Fibroblast of villous mesenchyme (primary cell): ENCODE data around the gene ITGA11. TPM values are rescaled to one million over a fixed set of nuclear protein-coding genes. Genes with fewer than 3 reads are reported as not detected.

ENCODE experiments used
- DNase-seq: peaks from one replicate; pipeline ENCODE4 v3.0.0-alpha.2; 2010; ENCODE audit warnings: low read depth
- H3K4me3 ChIP-seq: 2 replicates; pipeline ENCODE4 v1.5.1; 2011; ENCODE audit warnings: low read depth, mild to moderate bottlenecking, low read length
- CTCF ChIP-seq: IDR thresholded peaks from 2 replicates; pipeline ENCODE4 v1.5.1; 2012; ENCODE audit warnings: low read depth, mild to moderate bottlenecking, low read length; ENCODE audit not compliant: insufficient read depth
- total RNA-seq: library from RNA; depleted of rRNA; stranded (reverse); fragments of >200 nt; gene quantifications from 2 replicates; pipeline ENCODE4 v1.2.3, GENCODE V29; 2012

The ITGA11 gene
- total RNA-seq, 1 donor, result 87.7 TPM

DNA sequence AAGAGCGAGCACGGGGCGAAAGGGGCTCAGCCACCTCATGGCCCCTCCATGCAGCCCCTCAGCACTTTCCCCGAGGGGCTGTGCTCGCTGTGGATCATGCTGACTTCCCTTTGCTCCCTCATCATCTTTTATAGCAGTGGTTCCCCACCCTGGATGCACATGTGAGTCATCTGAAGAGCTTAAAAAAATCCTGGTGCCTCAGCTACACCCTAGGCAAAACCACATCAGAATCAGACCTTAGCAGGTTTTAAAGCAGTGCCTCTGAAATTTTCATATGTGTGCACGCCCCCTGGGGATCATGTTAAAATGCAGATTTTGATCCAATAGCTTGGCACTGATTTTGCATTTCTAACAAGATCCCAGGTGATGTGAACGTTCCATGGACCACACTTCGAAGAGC, 103.5 kb downstream of the ITGA11 start:
- no peak for TF ChIP-seq CTCF
- no peak overlapping the region for H3K4me3 ChIP-seq
- no peak for DNase-seq

DNA sequence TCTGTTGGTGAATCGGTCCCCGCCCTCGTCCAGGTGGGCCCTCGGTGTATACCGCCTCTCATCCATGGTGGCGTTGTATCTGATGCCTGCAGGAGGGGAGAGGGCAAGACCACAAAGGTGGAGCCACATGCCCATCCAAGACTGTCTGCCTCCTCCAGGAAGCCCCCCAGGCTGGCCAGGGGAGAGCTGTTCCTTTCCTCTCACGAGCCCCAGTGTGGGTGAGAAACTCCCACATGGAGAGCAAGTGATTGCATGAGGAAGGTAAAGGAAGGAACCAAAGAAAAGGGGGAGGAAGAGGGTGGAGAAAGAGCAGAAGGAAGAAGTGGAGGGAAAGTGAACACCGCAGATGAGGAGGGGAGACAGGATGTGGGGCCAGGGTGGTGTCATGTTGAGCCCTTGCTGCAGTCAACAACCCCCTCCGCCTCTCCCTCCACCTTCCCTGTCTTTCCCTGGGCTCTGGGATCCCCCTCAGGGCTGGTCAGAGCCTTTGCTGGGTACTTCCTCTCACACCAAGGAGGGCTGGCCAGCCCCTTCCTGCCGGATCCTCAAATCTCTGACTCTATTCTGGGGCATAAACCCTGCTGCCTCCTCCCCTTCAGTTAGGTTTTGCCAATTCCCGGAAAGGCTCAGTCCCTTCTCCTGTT, 105.1 kb downstream of the ITGA11 start:
- DNase-seq, result no peak
- H3K4me3 ChIP-seq, result no peak overlapping the region
- TF ChIP-seq CTCF, result no peak

- no peak overlapping the region for H3K4me3 ChIP-seq
- TF ChIP-seq CTCF, result no peak
- no peak for DNase-seq
These were observed 106.2 kb downstream of the ITGA11 start for GRCh38 chr15:68325726-68326125.

DNA sequence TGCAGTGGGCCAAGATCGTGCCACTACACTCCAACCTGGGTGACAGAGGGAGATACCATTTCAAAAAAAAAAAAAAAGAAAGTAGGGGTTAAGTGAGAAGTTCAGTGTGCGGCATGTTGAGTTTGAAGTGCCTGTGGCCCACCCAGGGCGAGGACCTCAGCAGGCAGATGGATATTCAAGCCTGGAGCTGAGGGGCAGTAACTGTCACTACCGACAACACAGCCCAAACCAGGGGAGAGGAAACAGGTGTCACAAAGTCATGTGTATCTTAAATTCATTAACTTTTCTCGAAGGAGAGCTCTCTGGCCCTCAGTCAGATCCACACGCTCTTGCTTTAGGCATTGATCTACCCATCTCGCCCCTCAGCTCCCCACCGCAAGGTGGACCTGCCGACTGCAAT, 109.2 kb downstream of the ITGA11 start:
- H3K4me3 ChIP-seq, result no peak overlapping the region
- TF ChIP-seq CTCF, result no peak
- DNase-seq, result no peak

DNA sequence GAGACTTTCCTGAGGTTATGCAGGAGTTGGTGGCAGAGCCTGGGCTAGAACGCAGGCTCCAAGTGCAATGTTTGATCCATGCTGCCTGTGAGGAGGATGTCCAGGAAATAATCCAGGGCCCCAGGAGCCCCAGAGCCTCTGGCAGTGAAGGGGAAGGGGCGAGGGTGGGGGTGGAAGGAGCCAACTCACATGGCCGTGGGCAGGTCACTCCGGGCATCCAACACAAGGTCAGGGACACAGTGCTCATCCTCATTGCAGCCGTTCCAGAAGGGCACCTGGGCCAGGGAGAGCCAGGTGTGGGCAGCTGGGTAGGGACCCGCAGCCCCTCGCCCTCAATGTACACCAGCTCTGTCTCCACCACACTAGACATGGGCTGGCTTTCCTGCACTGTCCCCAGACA, 110.7 kb downstream of the ITGA11 start:
- H3K4me3 ChIP-seq, result no peak overlapping the region
- no peak for DNase-seq
- TF ChIP-seq CTCF, result no peak

DNA sequence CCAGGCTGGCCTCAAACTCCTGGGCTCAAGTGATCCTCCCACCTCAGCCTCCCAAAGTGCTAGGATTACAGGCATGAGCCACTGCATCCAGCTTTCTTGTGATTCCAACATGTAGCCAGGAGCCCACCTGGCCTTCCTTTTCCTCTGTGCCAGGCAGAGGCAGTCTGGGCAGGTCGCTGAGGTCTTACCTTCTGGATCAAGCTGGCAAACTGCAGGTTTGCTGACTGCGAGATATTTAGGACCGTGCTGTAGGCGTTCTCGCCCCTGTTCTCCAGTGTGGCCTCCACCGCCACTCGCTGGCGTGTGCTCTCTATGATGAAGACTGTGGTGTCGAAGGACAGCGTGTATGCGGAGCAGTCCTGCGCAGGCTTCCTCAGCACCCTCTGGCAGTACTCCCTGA, 112.0 kb downstream of the ITGA11 start:
- no peak for TF ChIP-seq CTCF
- H3K4me3 ChIP-seq, result no peak overlapping the region
- DNase-seq, result no peak
